ENCODE measurements around the gene DDX11.
"Not testable (repeated sequence)": the region's sequence is repeated elsewhere in the genome, so short reads cannot be mapped to it uniquely, and the experiment has no call there.

The DDX11 gene

DNA sequence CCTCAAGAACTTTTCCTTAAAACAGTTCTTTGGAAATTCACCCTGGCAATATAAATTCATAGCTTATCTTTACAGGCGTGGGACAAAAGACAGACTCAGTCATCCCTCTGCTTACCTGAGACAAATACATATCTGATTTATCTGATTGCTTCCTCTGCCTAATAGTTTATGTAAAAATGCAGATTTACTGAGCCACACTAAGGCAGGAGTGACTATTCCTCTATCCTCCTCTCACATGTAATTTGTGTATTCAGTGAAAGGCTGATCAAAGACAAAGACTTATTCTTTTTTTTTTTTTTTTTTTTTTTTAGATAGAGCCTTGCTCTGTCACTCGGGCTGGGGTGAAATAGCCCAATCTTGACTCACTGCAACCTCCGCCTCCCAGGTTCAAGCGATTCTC is 77.1 kb downstream of the DDX11 start:
- not testable (repeated sequence) for H3K36me3 ChIP-seq (ENCODE audit: control insufficient read depth, insufficient read depth, low read length); H3K9me3 ChIP-seq (ENCODE audit: control insufficient read depth, low read length); H3K4me3 ChIP-seq (ENCODE audit: insufficient read depth, low read depth, low read length); H3K27ac ChIP-seq (ENCODE audit: insufficient read depth, low read depth, low read length, poor library complexity, severe bottlenecking); H3K27me3 ChIP-seq (ENCODE audit: control insufficient read depth, insufficient read depth, low read length, poor library complexity, severe bottlenecking); H3K4me1 ChIP-seq (ENCODE audit: control insufficient read depth, insufficient read depth, low read length)
- WGBS, 2 experiments = 85 to 89% methylated on average over 4 of the region's 4 CpGs

Measured in ectodermal cell (in vitro differentiated cells).